Renal cortex interstitium (tissue), 11 donors: Measurements from ENCODE around the gene ZSCAN16. TPM values are rescaled to one million over a fixed set of nuclear protein-coding genes. Genes with fewer than 3 reads are reported as not detected.

ENCODE experiments used
- DNase-seq, 11 donors: peaks; one replicate each; pipeline ENCODE4 v3.0.0-alpha.2; 2013; ENCODE audit warnings: low read depth in 9 of 11, low spot score in 4 of 11; ENCODE audit errors: extremely low read depth in 1 of 11
- polyA plus RNA-seq, 3 donors: library from polyadenylated mRNA; unstranded; fragments of 120-200 nt; gene quantifications; one replicate each; pipeline ENCODE4 v1.2.1, GENCODE V29; 2013; ENCODE audit not compliant: insufficient read length in 3 of 3

ZSCAN16 gene
- polyA plus RNA-seq, 3 donors, result 11.0 to 11.4 (median 11.0) TPM

DNA sequence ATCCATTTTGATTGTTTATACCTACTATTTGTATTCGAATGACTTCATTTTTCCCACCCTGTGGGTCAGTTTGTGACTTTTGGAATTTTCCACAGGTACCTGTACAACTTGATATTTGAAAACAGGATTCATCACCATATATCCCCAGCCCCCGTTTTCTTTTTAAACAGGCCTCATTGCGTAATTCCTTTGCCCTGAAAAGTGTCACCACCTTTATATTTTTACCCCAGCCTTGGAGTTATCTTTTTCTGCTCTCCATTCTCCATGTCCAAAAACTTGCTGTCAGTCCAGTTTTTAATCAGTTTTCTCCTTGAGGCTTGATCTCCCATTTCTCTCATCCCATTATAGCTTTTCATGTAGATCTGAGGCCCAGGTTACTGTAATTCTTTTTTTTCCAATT lies 33.9 kb downstream of the ZSCAN16 start:
- no peak for DNase-seq

DNA sequence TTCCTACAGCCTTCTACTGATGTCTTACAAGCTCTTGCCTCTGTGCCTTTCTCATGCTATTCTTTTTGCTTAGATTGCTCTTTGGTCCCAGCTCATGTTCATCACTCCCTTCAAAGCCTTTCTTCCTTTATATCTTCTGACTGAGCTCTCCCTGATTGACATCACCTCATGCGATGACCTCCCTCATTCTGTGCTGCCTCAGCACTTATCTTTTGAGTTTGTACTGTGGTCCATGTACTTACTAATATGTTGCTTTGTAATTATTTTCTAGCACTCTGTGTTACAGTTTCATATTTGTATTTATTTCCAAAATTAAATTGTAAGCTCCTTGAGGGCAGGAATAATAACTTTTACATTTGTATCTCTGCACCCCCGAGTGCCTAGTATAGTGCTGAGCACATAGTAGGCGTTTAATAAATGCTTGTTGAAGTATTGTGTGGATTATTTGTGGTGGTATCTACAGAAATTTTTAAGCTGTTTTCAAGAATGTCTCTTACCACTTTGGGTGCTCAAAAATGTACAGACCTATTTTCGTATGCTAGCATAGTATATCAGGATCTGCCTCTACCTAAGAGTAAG lies 34.7 kb downstream of the ZSCAN16 start:
- no peak for DNase-seq

DNA sequence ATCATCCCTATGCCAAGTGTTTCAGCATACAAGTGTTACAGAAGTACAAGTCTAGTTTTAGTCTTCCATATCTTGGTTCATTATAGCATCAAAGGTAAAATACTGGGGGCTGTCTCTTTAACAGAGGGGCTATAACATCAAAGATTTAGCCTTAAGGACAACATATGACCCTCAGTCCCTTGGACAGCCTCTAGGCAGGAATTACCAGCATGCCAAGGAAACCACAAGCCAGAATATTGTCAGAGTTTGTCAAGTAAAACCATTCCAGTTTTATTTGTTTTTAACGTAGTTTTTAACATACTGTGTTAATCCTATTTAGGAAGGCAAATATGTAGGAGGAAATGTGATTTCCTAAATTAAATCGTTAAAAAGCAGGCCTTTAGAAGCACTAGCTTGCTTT lies 35.8 kb downstream of the ZSCAN16 start:
- no peak for DNase-seq

DNA sequence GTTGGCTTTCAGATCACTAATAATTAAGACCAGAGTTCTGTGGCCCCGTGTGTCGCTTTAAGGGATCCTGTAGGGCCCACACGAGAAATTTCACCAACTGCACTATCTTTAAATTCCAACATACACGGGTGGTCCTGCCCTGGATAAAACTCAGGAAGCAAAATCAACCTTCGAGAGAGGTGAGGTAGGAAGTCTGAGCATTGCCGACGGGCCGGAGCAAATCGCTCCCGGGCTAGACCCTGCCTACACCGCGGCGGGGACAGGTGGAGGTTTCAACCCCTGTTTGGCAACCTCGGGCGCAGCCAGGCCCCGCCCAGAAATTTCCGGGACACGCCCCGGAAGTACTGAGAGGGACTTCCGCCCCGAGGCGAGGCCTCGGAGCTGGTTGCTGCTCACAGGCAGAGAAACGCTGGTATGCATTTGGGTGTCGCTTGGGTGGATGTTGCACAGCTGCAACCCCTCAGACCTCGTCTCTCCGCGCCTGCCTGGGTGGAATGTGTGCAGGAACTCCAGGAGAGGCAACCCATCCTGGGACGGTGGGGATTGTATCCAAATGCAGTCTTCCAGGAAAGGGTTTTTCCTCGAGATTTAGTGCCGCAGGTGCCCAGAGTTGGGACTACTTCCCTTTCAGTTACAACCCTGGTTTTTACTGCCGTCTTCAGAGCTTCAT lies 37.1 kb downstream of the ZSCAN16 start:
- DNase-seq, result peak in 7 of 11 donors; percentile 48 to 69 (median 59)

DNA sequence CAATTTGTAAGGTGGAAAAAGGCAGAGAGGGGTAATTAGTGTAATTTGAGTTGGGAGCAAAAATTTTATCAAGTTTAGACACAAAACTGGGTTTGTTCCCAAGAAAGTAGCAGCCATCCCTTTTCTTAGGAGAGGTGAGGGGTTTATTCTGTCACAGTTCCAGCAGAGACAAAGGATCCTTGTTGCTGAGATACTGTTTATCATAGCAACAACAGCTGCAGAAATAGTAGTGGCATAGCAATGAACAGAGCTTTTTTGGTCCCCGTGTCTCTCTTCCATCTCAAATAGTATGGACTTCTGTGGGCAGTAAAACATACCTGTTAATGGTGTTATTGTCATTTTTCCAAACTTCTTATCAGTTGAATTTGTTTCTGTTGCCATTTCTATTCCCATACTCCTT lies 41.2 kb downstream of the ZSCAN16 start:
- no peak for DNase-seq

DNA sequence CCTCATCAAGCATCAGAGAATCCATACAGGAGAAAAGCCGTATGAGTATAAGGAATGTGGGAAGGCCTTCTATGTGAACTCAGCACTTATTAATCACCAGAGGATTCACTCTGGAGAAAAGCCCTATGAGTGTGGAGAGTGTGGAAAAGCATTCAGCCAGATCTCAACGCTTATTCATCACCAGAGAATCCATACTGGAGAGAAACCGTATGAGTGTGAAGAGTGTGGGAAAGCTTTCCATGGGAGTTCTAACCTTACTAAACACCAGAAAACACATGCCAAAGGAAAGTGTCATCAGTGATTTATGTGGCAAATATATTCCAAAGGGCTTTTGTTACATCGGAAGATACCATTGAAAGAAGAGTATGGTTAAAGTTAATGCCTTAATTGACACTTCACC lies 42.7 kb downstream of the ZSCAN16 start:
- DNase-seq, result no peak

DNA sequence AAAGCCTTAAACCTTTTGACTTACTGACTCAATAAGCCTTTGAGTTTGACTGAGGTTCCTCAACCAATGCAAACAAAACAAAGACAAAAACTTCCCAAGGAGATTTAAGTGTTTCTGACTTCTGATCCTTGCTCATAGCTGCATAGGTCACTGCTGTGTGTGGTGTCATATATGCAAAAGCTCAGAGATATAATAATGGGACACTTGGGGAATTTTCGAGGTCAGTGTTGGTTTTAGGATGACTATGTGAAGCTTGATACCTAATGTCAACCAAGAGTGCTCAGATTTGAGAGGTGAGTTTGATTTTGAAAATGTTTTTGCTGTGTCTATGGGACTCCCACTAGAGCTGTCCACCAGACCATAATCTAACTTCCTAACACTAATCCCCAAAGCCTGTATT lies 43.5 kb downstream of the ZSCAN16 start:
- DNase-seq, result no peak

DNA sequence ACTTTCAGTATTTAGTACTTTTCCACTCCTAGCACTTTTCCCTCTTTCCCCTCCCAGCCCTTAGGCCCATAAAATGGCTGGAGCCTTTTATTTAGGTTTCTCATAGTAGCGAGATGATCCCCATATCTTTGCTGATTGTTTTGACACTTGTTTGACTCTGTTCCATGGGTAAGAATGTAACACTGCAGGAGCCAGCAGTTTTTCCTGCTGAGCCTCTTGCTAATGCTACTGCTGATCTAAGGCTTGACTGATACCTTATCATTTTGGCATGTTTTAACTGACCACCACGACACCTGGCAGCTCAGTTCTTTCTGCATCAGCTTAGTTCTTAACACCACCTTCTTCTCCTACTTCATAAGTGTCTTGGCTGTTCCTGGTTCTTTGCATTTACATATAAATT lies 46.9 kb downstream of the ZSCAN16 start:
- DNase-seq, result no peak

DNA sequence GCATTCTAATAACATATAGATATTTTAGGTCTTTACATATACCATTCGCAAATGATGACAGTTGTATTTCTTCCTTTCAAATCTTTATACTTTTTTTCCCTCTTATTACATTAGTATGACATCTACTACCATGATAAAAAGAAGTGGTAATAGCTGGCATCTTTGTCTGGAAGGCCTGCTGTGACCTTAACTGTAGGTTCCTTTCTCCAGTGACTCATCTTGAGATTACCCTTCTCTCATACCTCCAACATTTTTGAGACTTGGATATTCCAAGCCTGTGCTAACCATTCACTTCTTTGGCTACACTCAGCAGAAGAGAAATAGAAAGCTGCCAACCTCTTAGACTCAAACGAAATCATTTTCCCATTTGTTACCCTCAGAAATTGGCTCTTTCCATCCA lies 47.6 kb downstream of the ZSCAN16 start:
- no peak for DNase-seq

DNA sequence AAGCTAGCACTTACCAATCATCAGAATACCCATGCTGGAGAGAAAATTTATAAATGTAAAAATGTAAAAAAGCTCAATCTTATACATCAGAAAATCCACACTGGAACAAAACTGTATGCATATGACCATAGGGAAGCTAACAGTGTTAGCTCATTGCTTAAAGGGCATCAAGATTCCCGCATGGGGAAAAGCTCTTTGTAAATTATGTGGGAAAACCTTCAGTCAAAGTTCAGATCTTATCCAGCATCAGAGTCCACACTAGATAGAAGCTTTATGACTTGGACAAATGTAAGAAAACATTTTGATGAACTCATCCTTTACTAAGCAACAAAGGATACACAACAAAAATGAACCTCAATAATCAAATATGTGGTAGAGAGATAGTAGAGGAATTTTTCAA lies 52.0 kb downstream of the ZSCAN16 start:
- DNase-seq, result no peak

Other genes starting within 250 kb of the ZSCAN16 start
- not detected for gene OR2B2, start 212.2 kb upstream of the ZSCAN16 start, polyA plus RNA-seq
- gene OR2B6, start 167.4 kb upstream of the ZSCAN16 start, polyA plus RNA-seq, result under 1 TPM; 0.10 to 0.32 (median 0.20) TPM
- 1 to 10 TPM; 3.9 to 5.4 (median 4.6) TPM for gene ZNF165, start 44.0 kb upstream of the ZSCAN16 start, polyA plus RNA-seq
- 10 to 100 TPM; 39.2 to 49.9 (median 41.5) TPM for gene ZKSCAN8, start 17.3 kb downstream of the ZSCAN16 start, polyA plus RNA-seq
- gene ZSCAN9, start 100.7 kb downstream of the ZSCAN16 start, polyA plus RNA-seq, result 10 to 100 TPM; 28.8 to 38.9 (median 31.8) TPM
- gene ZKSCAN4, start 127.7 kb downstream of the ZSCAN16 start, polyA plus RNA-seq, result 10 to 100 TPM; 11.0 to 11.7 (median 11.0) TPM
- gene NKAPL, start 134.7 kb downstream of the ZSCAN16 start, polyA plus RNA-seq, result 1 to 10 TPM; 2.5 to 3.2 (median 2.5) TPM
- 10 to 100 TPM; 34.6 to 41.0 (median 35.4) TPM for gene ZSCAN26, start 142.5 kb downstream of the ZSCAN16 start, polyA plus RNA-seq
- gene PGBD1, start 157.0 kb downstream of the ZSCAN16 start, polyA plus RNA-seq, result 10 to 100 TPM; 10.2 to 11.2 (median 11.1) TPM
- gene ZSCAN31, start 211.5 kb downstream of the ZSCAN16 start, polyA plus RNA-seq, result 1 to 10 TPM; 8.7 to 9.9 (median 9.5) TPM
- 10 to 100 TPM; 10.4 to 13.5 (median 10.6) TPM for gene ZKSCAN3, start 225.3 kb downstream of the ZSCAN16 start, polyA plus RNA-seq